ENCODE results near the gene TEX13A.

- TF ChIP-seq, protein P1, sequence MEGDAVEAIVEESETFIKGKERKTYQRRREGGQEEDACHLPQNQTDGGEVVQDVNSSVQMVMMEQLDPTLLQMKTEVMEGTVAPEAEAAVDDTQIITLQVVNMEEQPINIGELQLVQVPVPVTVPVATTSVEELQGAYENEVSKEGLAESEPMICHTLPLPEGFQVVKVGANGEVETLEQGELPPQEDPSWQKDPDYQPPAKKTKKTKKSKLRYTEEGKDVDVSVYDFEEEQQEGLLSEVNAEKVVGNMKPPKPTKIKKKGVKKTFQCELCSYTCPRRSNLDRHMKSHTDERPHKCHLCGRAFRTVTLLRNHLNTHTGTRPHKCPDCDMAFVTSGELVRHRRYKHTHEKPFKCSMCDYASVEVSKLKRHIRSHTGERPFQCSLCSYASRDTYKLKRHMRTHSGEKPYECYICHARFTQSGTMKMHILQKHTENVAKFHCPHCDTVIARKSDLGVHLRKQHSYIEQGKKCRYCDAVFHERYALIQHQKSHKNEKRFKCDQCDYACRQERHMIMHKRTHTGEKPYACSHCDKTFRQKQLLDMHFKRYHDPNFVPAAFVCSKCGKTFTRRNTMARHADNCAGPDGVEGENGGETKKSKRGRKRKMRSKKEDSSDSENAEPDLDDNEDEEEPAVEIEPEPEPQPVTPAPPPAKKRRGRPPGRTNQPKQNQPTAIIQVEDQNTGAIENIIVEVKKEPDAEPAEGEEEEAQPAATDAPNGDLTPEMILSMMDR (optimal IDR thresholded peaks at IDR 0.05 in 1 of 3, IDR thresholded peaks at IDR 0.05 in 1 of 3, conservative IDR thresholded peaks at IDR 0.05 in 1 of 3; ENCODE audit: extremely low read depth in 1 of 3, insufficient read depth in 2 of 3, low read length in 3 of 3) = no peak
- TF ChIP-seq EZH2 (IDR thresholded peaks at IDR 0.05; ENCODE audit: low read length) = no peak
Observed at GRCh38 chrX:105229146-105229545, 8.7 kb upstream of the TEX13A start.
